DMS53 (cell line): ENCODE results near the gene TRAPPC10.
A peak's percentile ranks its signal among the peaks of the same experiment; 100 is the strongest.
"Not testable (repeated sequence)": the region's sequence is repeated elsewhere in the genome, so short reads cannot be mapped to it uniquely, and the experiment has no call there.

ENCODE experiments used
- DNase-seq: peaks from one replicate; lab custom pipeline; 2025; lab: John Stamatoyannopoulos, UW

TRAPPC10 gene

DNA sequence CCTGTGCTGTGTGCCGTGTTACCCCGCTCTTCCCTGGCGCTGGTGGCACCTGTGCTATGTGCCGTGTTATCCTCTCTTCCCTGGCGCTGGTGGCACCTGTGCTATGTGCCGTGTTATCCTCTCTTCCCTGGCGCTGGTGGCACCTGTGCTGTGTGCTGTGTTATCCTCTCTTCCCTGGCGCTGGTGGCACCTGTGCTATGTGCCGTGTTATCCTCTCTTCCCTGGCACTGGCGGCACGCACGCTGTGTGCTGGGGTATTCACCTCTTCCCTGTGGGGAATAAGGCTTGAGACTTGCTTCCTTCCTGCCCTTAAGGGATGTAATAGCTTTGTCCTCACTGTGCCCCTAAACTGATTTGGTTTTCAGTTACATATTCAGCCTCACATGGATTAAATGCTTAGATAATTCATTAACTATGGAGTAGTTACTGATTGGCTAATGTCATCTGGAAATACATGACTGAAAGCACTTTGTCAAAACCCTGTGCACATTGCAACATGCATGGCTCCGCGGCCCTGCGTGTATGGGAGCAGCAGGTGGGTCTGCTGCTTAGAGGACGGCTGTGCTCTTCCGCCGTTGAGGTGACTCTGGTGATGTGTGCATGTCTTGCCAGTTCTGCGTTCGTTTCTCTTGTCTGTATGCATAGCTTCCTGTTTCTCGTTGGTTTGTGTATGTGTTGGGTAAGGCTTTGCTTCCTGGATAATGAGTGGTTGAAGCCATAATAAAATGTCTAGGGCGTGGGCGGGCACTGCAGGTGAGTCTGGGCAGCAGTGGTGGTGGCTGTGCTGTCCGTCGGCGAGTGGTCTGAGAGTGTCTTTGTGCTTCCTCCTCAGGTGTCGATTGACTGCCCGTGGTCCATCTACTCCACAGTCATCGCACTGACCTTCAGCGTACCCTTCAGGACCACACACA lies 77.1 kb downstream of the TRAPPC10 start:
- DNase-seq: no peak

DNA sequence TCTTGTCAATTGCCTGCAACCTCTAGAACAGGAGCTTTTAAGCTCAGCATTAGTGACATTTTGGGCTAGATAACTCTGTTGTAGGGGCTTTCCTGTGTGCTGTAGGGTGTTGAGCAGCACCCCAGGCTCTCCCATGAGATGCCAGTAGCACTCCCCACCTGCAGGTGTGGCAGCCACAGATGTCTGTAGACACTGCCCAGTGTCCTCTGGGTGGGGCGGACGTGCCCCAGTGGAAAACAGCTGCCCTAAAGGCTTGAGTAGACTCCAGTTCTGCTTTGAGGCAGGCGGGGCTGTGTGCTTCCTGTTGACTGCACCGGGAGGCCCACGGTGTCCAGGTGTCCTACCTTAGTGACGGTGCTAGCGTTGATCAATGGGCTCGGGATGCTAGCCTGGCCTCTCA lies 78.2 kb downstream of the TRAPPC10 start:
- DNase-seq: peak; percentile 23

GRCh38 chr21:44092211-44092610 lies 80.1 kb downstream of the TRAPPC10 start:
- DNase-seq: no peak

- no peak for DNase-seq
Measured at GRCh38 chr21:44093761-44094160, 81.7 kb downstream of the TRAPPC10 start.

DNA sequence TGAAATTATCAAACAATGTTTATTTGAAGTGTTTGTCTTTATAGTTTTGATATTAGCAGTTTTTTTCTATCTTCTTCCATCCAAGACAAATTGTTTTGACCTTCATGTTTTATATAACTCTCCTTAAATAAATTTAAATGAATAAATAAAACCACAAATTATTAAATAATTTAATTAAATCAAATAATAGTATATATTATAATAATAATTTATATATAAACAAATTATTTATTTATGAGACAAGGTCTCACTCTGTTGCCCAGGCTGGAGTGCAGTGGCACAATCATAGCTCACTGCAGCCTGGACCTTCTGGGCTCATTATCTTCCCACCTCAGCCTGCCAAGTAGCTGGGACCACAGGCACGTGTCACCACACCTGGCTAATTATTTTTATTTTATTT lies 82.7 kb downstream of the TRAPPC10 start:
- no peak for DNase-seq

DNA sequence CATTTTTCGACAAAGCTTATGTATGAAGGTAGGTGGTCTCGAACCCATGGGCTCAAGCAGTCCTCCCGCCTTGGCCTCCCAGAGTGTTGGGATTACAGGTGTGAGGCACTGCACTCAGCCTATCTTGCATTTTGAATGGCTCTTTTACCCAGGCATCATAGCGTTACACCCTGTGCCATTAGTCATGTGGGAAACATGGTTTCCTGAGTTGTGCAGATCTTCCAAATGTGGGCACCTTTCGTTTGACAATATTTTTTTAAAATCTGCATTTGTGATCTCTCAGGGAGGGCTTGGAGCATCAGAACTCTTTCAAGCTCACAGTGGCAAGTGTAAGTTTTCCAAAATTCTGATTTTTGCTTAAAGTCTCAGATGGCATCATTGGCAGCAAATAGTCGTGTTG lies 86.4 kb downstream of the TRAPPC10 start:
- DNase-seq: not testable (repeated sequence)

GRCh38 chr21:44098964-44099363 lies 86.9 kb downstream of the TRAPPC10 start:
- DNase-seq: not testable (repeated sequence)

GRCh38 chr21:44107026-44107501 lies 95.0 kb downstream of the TRAPPC10 start, which contains the start of gene PWP2:
PWP2 (plus strand) TSS chr21:44107399; CDS start chr21:44107417, 18 bp downstream.
- not testable (repeated sequence) for DNase-seq

DNA sequence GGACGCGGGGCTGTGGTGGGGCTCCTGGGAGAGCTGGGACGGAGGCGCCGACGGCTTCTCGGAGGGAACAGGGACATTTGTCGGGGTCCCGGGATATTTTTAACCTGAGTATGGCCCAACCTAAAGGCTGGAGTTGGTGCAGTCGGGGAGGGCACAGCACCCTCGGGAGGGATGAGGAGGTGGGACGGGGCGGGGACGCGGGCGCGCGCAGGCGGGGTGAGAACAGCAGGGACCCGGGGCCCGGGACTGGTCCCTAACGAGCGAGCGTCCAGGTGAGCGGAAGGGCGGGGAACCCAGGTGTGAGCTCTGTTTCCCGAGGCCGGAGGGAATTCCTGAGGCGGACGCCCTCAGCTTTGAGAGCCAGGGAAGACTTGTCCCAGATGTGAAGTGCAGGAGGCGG lies 95.5 kb downstream of the TRAPPC10 start:
- DNase-seq: not testable (repeated sequence)

- not testable (repeated sequence) for DNase-seq
Measured at GRCh38 chr21:44113702-44114371, 101.7 kb downstream of the TRAPPC10 start.

DNA sequence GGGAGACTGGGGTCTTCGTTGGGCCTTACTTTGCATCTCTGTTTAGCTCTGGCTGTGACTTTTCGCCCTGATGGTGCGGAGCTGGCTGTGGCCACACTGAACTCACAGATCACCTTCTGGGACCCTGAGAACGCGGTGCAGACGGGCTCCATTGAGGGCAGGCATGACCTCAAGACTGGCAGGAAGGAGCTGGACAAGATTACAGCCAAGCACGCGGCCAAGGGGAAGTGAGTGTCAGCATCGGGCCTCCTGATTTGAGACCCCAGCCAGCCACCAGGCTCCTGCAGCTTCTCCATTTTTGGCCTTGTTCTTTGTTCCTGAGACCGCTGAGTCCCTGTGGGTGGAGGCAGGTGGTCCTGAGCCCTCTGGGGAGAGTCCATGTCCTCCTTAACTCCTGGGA lies 110.0 kb downstream of the TRAPPC10 start:
- not testable (repeated sequence) for DNase-seq

GRCh38 chr21:44127827-44128226 lies 115.7 kb downstream of the TRAPPC10 start:
- DNase-seq: not testable (repeated sequence)

DNA sequence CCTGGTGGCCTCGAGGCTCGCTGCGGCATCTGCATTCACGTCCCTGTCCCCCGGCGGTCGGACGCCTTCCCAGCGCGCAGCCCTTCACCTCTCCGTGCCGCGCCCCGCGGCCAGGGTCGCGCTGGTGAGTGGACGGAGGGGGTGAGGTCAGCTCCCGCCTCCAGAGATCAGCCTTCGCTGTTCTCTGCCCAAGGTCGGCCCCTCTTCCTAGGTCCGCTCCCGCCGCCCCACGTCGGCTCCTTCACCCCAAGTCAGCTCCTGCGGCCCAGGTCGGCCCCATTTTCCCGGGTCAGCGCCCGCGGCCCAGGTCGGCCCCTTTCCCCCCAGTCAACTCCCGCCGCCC lies 121.6 kb downstream of the TRAPPC10 start:
- not testable (repeated sequence) for DNase-seq

- not testable (repeated sequence) for DNase-seq
Measured at GRCh38 chr21:44134732-44135131, 122.6 kb downstream of the TRAPPC10 start.

DNA sequence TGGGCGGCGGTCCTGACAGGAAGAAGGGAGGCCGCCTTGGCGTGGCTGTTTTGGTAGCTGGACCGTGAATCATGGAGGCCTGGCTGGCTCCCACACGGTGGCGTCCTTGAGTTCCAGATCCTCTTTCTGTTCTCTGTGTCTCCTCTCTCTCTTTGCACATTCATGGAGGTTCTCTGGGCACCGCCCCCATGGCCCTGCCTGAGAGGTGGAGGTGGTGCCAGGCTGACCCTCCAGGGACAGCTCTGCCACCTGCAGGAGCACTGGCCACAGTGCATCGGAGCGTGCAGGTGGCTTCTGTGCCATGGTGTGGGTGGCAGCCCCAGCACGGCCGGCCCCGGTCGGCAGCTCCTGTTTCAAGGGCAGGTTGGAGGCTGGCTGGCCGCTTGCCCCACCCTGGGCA lies 125.9 kb downstream of the TRAPPC10 start:
- not testable (repeated sequence) for DNase-seq

DNA sequence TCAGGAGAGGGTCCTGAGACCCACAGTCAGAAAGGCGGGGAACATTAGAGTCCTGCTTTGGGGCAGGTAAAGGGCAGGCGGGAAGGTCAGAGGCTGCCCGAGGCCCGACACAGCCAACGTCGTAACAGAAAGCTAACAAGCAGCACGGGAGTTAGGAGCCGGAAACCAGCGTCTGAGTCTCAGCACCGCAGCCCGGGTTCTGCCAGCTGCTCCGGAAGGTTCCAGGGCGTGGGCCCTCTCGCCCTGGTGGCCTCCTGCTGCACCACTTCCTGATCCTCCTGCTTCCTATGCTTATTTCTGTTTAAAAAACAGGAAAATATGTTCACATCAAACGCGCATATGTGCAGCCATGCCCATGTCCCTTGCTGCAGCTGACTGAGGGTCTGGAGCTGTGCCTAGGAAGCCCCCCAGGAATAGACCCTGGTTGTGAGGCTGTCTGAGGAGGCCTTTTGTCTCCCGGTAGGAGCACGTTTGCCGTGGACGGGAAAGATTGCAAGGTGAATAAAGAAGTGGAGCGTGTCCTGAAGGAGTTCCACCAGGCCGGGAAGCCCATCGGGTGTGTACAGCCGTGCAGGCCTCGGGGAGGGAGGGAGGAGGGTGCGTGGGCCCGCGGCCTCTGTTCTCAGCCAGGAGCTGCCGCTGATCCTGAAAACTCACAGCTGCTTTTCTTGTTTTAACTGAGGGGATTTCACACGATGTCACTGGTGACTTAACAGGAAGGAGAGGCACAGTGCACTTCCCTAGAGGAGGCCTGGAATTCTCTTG lies 127.9 kb downstream of the TRAPPC10 start:
- DNase-seq: not testable (repeated sequence)

DNA sequence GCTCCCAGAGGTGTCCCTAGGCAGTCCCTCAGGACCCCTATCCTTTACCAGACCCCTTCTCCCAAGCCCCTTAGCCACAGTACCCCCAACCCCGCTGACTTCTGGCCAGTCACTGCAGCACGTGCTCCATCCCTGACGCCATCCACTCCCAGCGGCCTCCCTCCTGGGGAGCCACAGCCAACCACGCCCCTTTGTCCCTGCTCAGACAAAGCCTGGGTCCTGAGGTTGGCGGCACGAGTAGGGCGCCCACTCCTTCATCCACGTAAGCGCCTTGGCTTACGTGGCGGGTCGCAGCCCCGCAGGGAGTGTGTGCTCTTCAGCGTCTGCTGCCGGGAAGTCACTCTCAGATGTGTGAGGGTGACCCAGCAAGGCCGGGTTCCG lies 128.4 kb downstream of the TRAPPC10 start:
- DNase-seq: not testable (repeated sequence)

DNA sequence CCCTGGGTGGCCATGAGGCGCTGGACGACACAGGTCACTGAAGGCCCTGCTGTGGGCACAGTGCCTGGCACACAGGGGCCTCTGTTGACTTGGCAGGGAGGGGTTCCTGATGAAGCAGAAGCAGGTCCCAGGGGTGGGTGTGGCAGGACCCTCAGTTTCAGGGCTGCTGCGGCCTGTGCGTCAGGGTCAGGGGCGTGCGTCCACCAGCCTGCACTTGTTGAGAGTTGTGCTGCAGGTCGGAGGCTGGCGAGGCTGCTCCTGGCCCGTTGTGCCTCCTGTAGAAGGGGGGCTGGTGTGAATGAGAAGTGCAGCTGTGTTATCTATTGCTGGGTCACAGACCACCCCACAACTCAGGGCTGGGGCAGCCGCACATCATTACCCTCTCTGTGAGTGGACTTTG lies 130.4 kb downstream of the TRAPPC10 start:
- DNase-seq: not testable (repeated sequence)

- DNase-seq: not testable (repeated sequence)
Measured at GRCh38 chr21:44143380-44143779, 131.3 kb downstream of the TRAPPC10 start.

DNA sequence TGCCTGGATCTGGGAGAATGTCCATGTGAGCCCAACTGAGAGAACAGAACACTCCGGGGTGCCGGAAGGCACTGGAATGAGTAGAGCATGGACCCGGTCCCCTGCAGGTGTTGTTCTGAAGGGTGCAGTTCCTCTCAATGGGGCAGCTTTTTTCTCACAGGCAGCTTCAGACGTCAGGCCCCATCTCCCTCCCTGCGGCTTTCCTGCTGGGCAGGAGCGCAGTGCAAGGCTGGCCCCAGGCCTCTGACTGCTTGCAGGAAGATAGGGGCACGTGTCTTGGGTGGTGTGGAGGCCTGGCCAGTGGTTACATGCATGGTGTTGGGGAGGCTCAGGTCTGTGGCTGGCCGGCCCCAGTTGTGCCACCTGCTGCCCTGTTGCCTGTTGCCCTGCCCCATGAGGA lies 131.9 kb downstream of the TRAPPC10 start:
- not testable (repeated sequence) for DNase-seq

DNA sequence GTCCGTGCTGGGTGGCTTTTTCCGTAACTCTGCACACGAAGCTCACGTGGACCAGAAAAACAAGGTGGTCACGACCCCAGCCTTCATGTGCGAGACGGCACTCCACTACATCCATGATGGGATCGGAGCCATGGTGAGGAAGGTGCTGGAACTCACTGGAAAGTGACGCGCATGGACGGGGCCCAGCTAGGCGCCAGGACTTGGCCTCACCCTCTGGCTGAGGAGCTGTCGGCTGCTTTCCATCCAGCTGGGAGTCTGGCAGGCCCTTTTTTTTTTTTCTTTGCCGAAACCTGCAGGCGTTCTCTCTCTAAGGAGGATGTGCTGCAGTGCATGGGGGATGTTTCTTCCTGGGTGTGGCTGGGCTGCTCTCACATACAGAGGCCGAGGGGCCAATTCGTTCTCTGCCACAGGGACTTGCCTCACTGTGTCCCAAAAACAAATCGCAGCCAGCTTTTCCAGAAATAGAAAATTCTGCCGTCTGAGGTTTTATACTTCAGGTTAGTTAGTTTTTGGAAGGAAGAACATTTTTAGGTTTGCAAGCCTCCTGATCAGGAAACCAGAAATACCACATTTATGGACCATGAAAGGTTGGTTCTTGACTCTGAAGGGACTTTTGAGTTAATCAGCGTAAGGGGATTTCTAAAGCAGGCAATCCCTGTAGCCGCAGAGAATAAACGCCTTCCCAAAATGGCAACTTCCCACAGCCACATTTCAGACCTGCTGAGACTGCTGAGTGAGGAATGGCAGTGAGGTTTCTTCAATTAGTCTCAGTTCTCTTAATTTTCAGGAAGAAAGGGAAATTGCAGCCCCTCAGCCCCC lies 132.9 kb downstream of the TRAPPC10 start:
- DNase-seq: not testable (repeated sequence)
